K562 (cell line): ENCODE measurements around the gene TMIGD1. TPM values are rescaled to one million over a fixed set of nuclear protein-coding genes. Genes with fewer than 3 reads are reported as not detected.

Source experiments
- CBFA2T2 ChIP-seq: fragments of 450-650 bp; conservative IDR thresholded peaks from 2 replicates; pipeline ENCODE4 v1.6.1; 2017; ENCODE audit warnings: mild to moderate bottlenecking
- DPF2 ChIP-seq: fragments of 450-650 bp; IDR thresholded peaks from 2 replicates; pipeline ENCODE4 v1.6.1; 2016
- E2F8 ChIP-seq: fragments of 450-650 bp; IDR thresholded peaks from 2 replicates; pipeline ENCODE4 v1.7.1; 2018; ENCODE audit warnings: mild to moderate bottlenecking, low read depth; ENCODE audit not compliant: partially characterized antibody
- EP400 ChIP-seq: fragments of 450-650 bp; IDR thresholded peaks from 2 replicates; pipeline ENCODE4 v1.6.1; 2017; ENCODE audit warnings: antibody characterized with exemption, mild to moderate bottlenecking, moderate library complexity
- GABPA ChIP-seq: fragments of 200-800 bp; sonication (Bioruptor generic); conservative IDR thresholded peaks from 2 replicates; pipeline ENCODE4 v1.6.1; 2016; ENCODE audit warnings: low read depth, missing genetic modification characterization, missing compliant biosample characterization
- GABPB1 ChIP-seq: sonication (generic); formaldehyde crosslinking; IDR thresholded peaks from 2 replicates; pipeline ENCODE4 v1.8.0; 2022; ENCODE audit warnings: mild to moderate bottlenecking, missing genetic modification reagents
- GATAD2A ChIP-seq: fragments of 450-650 bp; IDR thresholded peaks from 2 replicates; pipeline ENCODE4 v1.6.1; 2017
- HDAC1 ChIP-seq, 2 experiments: fragments of 450-650 bp; IDR thresholded peaks; 2 replicates each; pipeline ENCODE4 v1.6.1; 2016 to 2017; ENCODE audit warnings: inconsistent platforms in 1 of 2, mild to moderate bottlenecking in 1 of 2, moderate library complexity in 1 of 2
- JUND ChIP-seq, 2 experiments: IDR thresholded peaks; 2 replicates in 1 of 2; 3 replicates in 1 of 2; pipeline ENCODE4 v1.6.1; 2011; ENCODE audit warnings: borderline replicate concordance in 2 of 2, low read depth in 2 of 2, low read length in 2 of 2, improper control_type of control experiment in 1 of 2, missing biosample characterization in 1 of 2, missing genetic modification characterization in 1 of 2, missing genetic modification reagents in 1 of 2
- LCOR ChIP-seq: sonication (generic); formaldehyde crosslinking; IDR thresholded peaks from 2 replicates; pipeline ENCODE4 v1.8.0; 2022; ENCODE audit warnings: mild to moderate bottlenecking, missing genetic modification reagents
- LEF1 ChIP-seq: fragments of 450-650 bp; IDR thresholded peaks from 2 replicates; pipeline ENCODE4 v1.6.1; 2016; ENCODE audit warnings: mild to moderate bottlenecking
- MEF2D ChIP-seq: conservative IDR thresholded peaks from 2 replicates; pipeline ENCODE4 v1.6.1; 2016; ENCODE audit warnings: low read depth, missing genetic modification characterization, missing compliant biosample characterization
- MTA1 ChIP-seq: fragments of 450-650 bp; IDR thresholded peaks from 2 replicates; pipeline ENCODE4 v1.6.1; 2017; ENCODE audit warnings: borderline replicate concordance
- NCOR1 ChIP-seq: fragments of 450-650 bp; IDR thresholded peaks from 2 replicates; pipeline ENCODE4 v1.6.1; 2016; ENCODE audit warnings: mild to moderate bottlenecking, moderate library complexity
- PML ChIP-seq: IDR thresholded peaks from 2 replicates; pipeline ENCODE4 v1.6.1; 2012; ENCODE audit warnings: low read length, inconsistent platforms
- RAD21 ChIP-seq, 2 experiments: fragments of 250-450 bp in 1 of 2; fragments of 450-650 bp in 1 of 2; sonication (Bioruptor Pico) in 1 of 2; formaldehyde crosslinking in 1 of 2; IDR thresholded peaks in 1 of 2; conservative IDR thresholded peaks in 1 of 2; 2 replicates each; pipeline versions ENCODE4 v1.4.0 to v1.8.0; 2020 to 2022; ENCODE audit warnings: mild to moderate bottlenecking in 2 of 2, moderate library complexity in 1 of 2
- SOX6 ChIP-seq: fragments of 450-650 bp; IDR thresholded peaks from 2 replicates; pipeline ENCODE4 v1.6.1; 2014; ENCODE audit warnings: mild to moderate bottlenecking
- SPI1 ChIP-seq: IDR thresholded peaks from 2 replicates; pipeline ENCODE4 v1.6.1; 2011; ENCODE audit warnings: low read depth, low read length, control low read depth, borderline replicate concordance
- TBL1XR1 ChIP-seq, 2 experiments: IDR thresholded peaks; 2 replicates each; pipeline ENCODE4 v1.6.1; 2012; ENCODE audit warnings: improper control_type of control experiment in 2 of 2, low read length in 2 of 2, mild to moderate bottlenecking in 1 of 2
- TFE3 ChIP-seq: fragments of 450-650 bp; formaldehyde crosslinking; IDR thresholded peaks from 2 replicates; pipeline ENCODE4 v1.4.0; 2020; ENCODE audit warnings: mild to moderate bottlenecking, mixed read lengths
- THRA ChIP-seq: fragments of 450-650 bp; IDR thresholded peaks from 2 replicates; pipeline ENCODE4 v1.6.1; 2017; ENCODE audit warnings: mild to moderate bottlenecking, moderate library complexity
- TRIM24 ChIP-seq, 2 experiments: fragments of 450-650 bp; IDR thresholded peaks; 2 replicates each; pipeline ENCODE4 v1.6.1; 2016
- ZC3H11A ChIP-seq: IDR thresholded peaks from 2 replicates; pipeline ENCODE4 v1.6.1; 2012; ENCODE audit warnings: low read depth, low read length, improper control_type of control experiment
- ZNF778 ChIP-seq: fragments of 450-650 bp; formaldehyde crosslinking; IDR thresholded peaks from 2 replicates; pipeline ENCODE4 v1.4.0; 2020; ENCODE audit warnings: mild to moderate bottlenecking, moderate library complexity
- polyA plus RNA-seq, 8 experiments: library from polyadenylated mRNA; depleted of rRNA in 4 of 8; stranded (reverse) in 5 of 8; unstranded in 3 of 8; fragments of >200 nt; fragmentation: Nextera tagmentation in 2 of 8; fragmentation: Illumina TruSeq in 1 of 8; extraction: Ambion mirVana in 2 of 8; extraction: Trizol in 1 of 8; gene quantifications; 2 replicates each; pipeline versions ENCODE4 v1.2.1 to v1.2.3, GENCODE V29; 2011 to 2014; ENCODE audit warnings: inconsistent platforms in 1 of 8, missing spikeins in 1 of 8
- total RNA-seq, 7 experiments: library from RNA; depleted of rRNA in 6 of 7; stranded (reverse); fragments of >200 nt in 6 of 7; fragmentation: Illumina TruSeq in 2 of 7; extraction: Trizol in 2 of 7; gene quantifications; 2 replicates each; pipeline versions ENCODE4 v1.2.1 to v1.2.3, GENCODE V29; 2011 to 2021; ENCODE audit warnings: low replicate concordance in 1 of 7

TMIGD1 gene
- total and polyA plus RNA-seq, 9 of the 15 experiments (the other 6 are each of a cell fraction or from before 2014, with no cell fraction given), result not detected

GRCh38 chr17:30344283-30345088 lies 10.6 kb upstream of the TMIGD1 start (continued):
- peak; percentile 64 for TF ChIP-seq JUND (IDR thresholded peaks at IDR 0.05; ENCODE audit: borderline replicate concordance, low read depth, low read length)
- no peak; the same call in 2 of the 3 replicates for TF ChIP-seq JUND (tag; IDR thresholded peaks at IDR 0.05; ENCODE audit: borderline replicate concordance, low read depth, low read length)
- no peak for TF ChIP-seq ZC3H11A
- peak; percentile 96 for TF ChIP-seq SOX6
- TF ChIP-seq GATAD2A, result no peak
- peak; percentile 86; the same call in 1 of the 2 replicates for TF ChIP-seq LEF1
- no peak for TF ChIP-seq TFE3 (CRISPR knock-in tag)
- TF ChIP-seq SPI1, result peak; percentile 95
- 0 out of 2 replicates have a peak, but pooled peaks have one; percentile 37 for TF ChIP-seq EP400
- peak; percentile 47; the same call in 1 of the 2 replicates for TF ChIP-seq GABPA
- peak; percentile 56; the same call in 1 of the 2 replicates for TF ChIP-seq PML
- TF ChIP-seq E2F8, result no peak
- peak; percentile 82 for TF ChIP-seq NCOR1
- peak in 1 of 2 experiments; percentile 44; a peak in 1 of 4 replicates for TF ChIP-seq TBL1XR1 (IDR thresholded peaks at IDR 0.05; ENCODE audit: low read length in 2 of 2)
- peak; percentile 71 for TF ChIP-seq CBFA2T2
- TF ChIP-seq MEF2D (tag), result peak; percentile 34; the same call in 1 of the 2 replicates
- TF ChIP-seq TRIM24 (IDR thresholded peaks at IDR 0.05), result peak; percentile 72 to 85
- TF ChIP-seq MTA1, result peak; percentile 33; the same call in 1 of the 2 replicates
- TF ChIP-seq DPF2, result peak; percentile 79
- TF ChIP-seq GABPB1 (CRISPR knock-in tag), result peak; percentile 45; the same call in 1 of the 2 replicates
- TF ChIP-seq HDAC1 (IDR thresholded peaks at IDR 0.05), result peak in 1 of 2 experiments; percentile 57; a peak in 1 of 4 replicates
- TF ChIP-seq LCOR (CRISPR knock-in tag), result no peak
- TF ChIP-seq ZNF778 (CRISPR knock-in tag), result no peak
- peak; percentile 63; the same call in 1 of the 2 replicates for TF ChIP-seq THRA
- 0 out of 4 replicates have a peak, but pooled peaks of 1 of the 2 experiments have one; percentile 14 for TF ChIP-seq RAD21 (CRISPR knock-in tag; conservative IDR thresholded peaks at IDR 0.05 in 1 of 2, IDR thresholded peaks at IDR 0.05 in 1 of 2)
